GM12874 (cell line): ENCODE measurements around the gene TEAD1.

ENCODE experiments used
- CTCF ChIP-seq: IDR thresholded peaks from 2 replicates; pipeline ENCODE4 v1.5.1; 2011; ENCODE audit warnings: low read depth, mild to moderate bottlenecking, control low read depth, low read length, moderate library complexity; ENCODE audit not compliant: insufficient read depth

The TEAD1 gene

GRCh38 chr11:12973528-12974181 is 299.4 kb downstream of the TEAD1 start:
- TF ChIP-seq CTCF: no peak

GRCh38 chr11:12975195-12975594 is 301.0 kb downstream of the TEAD1 start:
- TF ChIP-seq CTCF: no peak

- no peak for TF ChIP-seq CTCF
Measured at GRCh38 chr11:12979928-12980689, 305.9 kb downstream of the TEAD1 start.

GRCh38 chr11:12981676-12982522 is 307.7 kb downstream of the TEAD1 start:
- TF ChIP-seq CTCF: no peak

GRCh38 chr11:12983336-12983735 is 309.1 kb downstream of the TEAD1 start:
- no peak for TF ChIP-seq CTCF

GRCh38 chr11:12986194-12986898 is 312.1 kb downstream of the TEAD1 start:
- TF ChIP-seq CTCF: no peak
